Fibroblast of skin of abdomen (primary cell): Measurements from ENCODE around the gene TP73.
A peak's percentile ranks its signal among the peaks of the same experiment; 100 is the strongest.

Experiments used
- DNase-seq: peaks from one replicate; pipeline ENCODE4 v3.0.0-alpha.2; 2013

Gene TP73

DNA sequence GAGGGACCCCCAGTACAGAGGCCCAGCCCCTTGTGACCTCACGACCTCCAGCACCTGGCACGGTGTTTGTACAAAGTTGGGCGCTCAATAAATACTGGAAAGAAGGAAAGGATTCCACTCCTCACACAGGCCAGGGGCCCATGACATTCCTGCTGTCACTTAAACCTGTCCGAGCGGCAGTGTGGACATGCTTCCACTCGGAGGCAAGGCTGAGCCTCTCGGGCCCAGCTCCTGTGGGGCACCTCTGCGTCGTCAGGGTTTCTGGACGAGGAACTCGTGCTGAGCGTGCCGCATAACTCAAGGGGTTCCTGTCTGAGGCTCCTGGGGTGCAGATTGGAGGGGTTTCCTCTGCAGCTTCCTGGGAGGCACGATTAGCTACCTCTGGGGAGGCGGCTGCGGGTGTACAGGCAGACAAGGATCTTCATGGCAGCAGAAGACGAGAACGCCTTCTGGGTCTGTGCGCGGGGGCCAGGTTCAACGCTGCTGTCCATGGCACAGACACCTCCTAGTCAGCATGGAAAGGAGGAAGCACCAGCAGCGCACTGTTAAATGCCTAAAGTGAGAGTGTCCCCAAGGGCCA is 116.6 kb downstream of the TP73 start:
- DNase-seq, result no peak

DNA sequence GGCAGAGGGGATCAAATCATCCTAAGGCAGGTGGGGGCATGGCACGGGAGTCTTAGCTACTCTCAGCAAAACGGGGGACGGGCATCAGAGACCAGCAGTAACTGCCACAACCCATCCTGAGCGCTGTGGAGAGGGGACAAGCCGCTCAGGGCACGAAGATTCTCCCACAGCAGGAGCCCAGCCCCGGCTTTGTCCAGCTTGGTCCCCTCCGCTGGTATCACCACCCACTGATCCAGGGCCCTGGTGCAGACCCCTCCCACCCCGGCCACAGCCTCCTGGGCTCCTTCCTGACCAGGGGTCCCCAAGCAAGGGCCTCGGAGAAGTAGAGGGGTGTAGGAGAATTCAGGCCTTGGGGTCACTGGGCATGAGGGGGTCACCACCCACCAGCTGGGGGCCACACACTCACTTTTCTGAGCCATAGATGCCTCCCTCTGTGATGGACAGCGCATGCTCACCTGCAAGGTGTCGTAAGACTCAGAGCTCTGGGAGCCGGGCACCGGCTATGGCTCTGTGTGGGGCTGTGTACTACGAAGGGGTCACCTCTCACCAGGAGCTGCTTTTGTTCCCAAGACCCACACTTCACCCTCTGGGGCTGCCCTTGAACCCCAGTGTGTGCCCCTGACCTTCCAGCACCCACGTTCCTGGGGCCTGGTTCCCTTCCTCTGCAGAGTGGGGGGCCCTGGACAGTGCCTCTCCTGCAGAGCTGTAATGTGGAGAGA is 117.9 kb downstream of the TP73 start:
- DNase-seq, result no peak

DNA sequence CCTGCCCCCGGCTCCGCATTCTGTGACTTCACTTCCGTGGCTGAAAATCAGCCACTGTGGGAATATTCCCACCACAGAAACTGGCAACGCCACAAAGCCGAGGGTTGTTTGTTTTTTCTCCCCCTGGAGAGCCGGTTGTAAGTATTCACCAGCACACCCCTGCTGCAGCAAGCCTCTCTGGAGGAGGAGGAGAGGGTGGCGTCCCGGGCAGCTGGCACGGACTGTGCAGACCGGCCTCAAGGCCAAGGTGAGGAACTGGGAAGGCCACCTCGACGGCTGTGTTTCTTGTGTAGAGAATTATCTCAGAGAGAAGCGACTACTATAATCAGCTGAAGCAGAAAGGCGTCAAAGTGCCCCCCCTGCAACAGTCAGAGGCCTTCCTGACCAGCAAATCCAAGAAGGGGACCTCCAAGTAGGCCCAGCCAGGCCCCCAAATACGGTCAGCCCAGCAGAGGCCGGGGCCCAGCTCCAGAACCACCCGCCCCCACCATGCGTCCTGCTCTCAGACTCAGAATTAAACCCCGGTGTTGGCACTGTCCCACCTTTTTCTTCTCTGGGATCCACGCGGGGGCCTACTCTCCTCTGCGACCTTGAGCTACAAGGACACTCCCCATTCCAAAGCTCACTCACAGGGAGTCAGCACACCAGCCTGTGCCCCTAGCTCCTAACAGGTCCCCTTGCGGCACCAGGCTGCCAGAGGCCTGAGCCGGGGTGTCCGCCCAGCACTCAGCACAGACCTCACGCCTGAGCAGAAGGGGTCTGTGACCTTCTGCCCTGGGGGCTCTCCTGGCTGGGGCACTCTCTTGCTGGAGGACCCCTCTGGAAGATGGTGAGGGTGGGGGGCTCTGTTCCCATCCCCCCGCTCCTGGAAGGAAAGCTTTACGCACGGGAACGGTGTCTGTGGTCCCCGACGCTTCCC is 119.1 kb downstream of the TP73 start:
- DNase-seq, result no peak

DNA sequence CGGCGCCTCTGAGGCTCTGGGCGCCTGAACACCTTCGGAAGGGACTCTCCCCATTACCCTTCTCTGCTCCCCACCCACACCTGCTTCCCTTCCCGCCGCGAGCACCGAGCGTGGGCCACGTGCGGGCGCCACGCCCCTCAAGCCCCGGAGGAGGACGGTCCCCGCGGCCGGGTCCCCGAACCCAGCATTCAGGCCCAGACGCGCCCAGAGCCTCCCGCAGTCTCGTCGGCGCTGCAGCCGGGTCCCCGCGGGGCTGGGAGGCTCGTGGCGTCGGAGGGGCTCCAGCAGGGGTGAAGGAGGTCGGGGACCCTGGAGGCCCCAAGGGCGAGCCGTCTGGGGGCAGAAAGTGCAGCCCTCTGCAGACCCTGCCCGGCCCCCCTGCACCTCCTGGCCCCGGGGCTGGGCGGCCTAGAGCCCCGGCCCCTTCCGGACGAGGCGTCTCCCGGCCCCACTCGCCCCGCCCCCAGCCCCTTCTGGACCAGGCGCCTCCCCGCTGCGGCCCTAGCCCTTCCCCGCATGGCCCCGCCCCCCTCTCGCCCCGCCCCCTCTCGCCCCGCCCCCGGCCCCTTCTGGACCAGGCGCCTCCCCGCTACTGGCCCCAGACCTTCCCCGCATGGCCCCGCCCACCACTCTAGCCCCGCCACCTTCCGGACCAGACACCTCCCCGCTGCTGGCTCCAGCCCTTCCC is 119.9 kb downstream of the TP73 start:
- peak; percentile 81 for DNase-seq

DNA sequence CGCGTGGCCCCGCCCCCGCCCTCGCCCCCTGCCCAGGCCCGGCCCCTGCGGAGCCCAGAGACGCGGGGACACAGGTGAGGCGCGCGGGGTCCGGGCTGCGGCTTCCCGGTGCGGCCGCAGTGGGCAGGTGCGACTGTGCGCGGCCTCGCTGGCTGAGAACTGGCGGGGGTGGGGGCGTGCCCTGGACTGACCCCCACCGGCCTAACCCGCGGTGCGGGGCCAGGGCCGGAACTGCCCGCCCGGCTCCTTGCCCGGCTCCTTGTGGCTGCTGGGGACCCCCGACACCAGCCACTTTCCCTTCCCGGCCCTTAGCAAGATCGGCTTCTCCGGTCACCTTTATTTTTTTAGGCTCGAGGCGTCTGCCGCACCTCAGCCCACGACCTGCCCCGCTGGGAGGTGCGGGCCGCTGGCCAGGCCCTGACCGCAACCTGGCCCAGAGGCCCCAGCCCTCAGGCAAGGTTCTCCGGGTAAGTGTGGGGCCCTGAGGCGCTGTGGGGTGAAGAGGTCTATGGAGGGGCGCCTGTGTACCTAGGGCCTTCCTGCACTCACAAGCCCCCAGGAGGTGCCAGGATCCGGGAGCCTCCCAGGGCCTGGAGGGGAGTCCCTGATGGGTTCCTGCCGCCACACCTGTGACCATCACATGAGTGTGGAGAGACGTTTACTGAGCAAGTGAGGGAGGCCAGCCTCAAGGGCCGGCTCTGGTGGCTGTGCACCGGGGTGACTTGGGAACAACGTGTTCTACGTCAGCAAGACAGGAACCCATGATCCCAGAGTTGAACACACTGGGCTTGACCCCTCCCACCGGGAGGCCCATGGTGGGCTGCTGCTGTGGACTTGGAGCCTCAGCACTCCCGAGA is 120.6 kb downstream of the TP73 start, which contains the start of gene SMIM1:
SMIM1 (plus strand) TSS at position 35 of the 857 bp plus-strand sequence. CDS start 2,625 bp downstream, outside the sequence.
- no peak for DNase-seq

DNA sequence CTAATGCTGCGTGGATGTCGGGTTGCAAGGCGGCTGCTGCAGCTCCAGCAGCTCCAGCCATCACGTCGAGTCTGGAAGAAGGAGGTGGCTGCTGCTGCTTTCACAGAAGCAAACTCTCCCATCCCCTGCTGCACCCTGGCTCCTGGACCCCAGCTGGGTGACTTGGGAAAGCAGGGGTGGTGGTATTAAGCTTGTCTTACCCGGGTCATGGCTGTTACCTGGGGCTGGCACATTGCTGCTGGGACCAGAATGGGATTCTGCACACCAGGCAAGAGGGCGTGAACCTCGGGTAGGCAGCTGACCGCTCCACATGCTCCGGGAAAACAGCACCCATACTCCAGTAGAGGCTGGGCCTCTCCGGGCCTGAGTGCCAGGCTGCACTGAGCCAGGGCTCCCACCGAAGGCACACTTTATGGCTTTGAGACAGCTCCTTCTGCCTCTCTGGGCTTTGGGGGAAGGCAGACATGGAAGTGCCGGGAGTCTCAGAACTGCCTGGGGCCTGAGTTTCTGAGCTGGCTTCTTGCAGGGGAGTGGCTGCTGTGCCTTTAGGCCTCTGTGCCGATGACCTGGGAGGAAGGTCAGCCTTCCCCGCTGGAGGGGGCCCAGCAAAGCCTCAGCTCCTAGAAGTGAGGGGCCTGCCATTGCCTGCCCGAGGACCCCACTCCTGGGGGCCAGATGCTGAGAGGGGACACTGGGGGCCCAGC is 121.4 kb downstream of the TP73 start:
- no peak for DNase-seq

DNA sequence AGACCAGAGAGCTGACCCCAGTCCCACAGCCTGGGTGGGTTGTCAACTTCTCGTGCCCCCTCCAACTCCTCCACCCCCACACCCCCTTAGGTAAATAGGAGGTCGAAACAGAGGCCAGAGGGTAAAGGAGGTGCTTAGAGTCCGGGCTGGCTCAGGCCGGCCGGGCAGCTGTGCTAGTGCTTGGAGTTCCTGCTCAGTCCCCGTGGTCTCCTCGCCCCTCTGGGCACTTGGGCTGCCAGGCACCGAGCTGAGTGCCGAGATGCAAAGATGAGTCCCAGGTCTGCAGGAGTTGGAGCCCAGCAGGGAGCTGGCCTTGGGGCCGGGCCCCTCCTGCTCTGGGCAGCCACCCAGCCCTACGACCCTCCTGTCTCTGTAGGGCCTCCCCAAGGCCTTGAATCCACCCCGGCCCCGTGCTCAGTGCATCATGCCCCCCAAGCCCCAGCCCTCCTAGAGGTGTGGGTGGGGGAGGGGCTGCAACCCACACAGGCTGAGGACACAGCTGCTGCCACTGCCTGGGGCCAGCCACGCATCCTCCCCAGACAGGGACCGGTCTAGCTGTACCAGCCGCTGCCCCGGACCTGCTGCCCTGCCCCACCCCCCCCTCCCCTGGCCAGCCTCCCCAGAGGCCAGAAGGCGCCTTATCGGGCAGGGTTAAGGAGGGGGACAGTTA is 122.1 kb downstream of the TP73 start:
- DNase-seq, result no peak

DNA sequence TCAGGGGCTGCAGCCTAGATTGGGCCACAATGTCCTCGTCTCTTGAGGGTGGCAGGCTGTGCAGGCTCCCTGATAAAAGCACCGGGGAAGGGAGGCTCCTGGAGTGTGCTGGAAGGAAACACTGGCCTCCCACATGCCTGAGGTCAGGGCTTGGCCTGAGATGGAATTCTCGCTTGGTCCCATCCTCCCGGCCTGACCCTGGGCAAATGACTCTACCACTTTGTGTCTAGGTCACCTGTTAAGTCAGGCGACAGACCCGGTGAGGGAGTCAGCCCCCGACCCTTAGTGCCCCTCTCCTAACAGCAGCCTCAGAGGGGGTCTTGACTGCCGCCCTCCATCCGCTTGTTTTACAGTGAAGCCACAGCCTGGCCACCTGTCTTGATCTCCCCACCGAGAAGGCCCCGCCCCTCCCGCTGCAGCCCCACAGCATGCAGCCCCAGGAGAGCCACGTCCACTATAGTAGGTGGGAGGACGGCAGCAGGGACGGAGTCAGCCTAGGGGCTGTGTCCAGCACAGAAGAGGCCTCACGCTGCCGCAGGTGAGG is 122.7 kb downstream of the TP73 start:
- no peak for DNase-seq

DNA sequence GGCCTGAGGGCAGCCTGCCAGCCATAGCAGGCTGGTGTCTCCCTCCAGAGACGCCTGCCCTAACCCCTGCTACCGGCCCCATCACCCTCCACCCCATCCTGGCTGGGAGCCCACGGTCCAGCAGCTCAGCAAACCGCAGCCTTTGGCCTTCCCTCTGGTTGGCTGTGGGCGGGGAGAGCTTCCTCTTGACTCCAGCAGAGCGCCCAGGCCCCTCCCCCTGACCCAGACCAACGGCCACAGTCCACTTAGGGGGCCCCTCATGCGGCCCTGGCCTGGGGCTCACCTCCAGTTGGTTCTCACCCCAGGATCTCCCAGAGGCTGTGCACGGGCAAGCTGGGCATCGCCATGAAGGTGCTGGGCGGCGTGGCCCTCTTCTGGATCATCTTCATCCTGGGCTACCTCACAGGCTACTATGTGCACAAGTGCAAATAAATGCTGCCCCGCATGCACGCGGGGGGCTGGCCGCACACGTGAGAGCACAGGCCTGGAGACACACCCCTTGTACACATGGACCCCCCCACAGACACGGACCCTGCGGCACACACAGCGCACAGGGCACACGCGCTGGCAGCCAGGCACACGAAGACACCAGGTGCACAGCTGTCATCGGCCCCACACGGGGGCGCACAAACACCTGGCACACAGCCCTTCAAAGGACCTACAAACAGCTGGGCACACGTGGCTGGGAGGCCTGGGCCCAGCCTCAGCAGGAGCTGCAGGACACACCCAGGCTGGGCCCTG is 123.3 kb downstream of the TP73 start:
- peak; percentile 38 for DNase-seq

DNA sequence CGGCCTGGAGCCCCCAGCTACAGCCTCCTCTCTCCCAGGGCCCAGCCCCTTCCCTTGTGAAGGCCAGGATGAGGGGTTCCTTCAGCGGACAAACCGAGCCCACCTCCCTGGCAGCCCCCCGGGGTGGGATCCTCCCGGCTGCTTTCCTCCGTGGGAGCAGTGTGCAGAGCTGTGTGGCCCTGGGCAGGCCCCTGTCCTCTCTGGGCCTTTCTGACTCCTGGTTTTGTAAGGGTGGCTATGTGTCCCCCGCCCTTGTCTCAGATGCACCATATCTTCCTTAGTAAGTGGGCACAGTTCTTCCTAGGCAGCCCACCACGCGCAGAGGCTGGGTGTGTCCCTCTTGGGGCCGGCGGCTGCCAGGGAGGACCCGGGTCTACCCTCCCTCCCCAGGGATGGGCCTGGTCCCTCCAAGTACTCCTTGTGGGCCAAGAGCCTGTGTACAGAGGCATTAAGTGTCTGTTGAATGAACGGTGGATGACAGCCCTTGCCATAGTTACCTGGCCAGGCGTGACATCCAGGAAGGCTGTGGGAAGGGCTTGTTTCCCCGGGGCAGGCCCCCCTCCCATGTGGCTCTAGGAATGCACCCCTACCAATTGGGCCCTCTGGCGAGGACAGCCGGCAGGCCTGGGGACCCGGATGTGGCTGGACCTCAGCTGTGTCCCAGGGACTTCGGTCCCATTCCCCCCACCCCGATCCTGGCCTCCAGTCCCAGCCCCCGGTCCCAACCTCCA is 124.1 kb downstream of the TP73 start:
- no peak for DNase-seq

DNA sequence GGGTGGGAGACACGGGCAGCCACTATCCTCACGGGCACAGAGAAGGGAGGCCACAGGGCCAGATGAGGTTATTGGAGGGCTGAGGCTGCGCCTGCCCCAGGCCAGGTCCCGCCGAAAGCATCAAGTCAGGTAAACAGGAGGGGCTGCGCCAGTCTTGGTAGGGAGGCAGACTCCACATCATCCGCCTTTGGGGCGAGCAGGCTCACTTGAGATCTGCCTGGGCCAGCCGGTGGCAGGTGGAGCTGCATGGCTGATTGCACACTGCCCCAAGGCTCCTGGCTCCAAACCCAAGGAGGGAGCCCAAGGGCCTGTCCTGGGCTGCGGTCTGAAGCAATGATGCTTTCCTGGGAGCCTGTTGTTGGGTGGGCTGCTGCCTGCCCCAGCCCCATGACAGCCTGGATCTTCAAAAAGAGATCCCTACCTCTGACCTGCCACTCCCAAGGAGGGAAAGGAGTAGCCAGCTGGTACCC is 124.8 kb downstream of the TP73 start:
- no peak for DNase-seq

DNA sequence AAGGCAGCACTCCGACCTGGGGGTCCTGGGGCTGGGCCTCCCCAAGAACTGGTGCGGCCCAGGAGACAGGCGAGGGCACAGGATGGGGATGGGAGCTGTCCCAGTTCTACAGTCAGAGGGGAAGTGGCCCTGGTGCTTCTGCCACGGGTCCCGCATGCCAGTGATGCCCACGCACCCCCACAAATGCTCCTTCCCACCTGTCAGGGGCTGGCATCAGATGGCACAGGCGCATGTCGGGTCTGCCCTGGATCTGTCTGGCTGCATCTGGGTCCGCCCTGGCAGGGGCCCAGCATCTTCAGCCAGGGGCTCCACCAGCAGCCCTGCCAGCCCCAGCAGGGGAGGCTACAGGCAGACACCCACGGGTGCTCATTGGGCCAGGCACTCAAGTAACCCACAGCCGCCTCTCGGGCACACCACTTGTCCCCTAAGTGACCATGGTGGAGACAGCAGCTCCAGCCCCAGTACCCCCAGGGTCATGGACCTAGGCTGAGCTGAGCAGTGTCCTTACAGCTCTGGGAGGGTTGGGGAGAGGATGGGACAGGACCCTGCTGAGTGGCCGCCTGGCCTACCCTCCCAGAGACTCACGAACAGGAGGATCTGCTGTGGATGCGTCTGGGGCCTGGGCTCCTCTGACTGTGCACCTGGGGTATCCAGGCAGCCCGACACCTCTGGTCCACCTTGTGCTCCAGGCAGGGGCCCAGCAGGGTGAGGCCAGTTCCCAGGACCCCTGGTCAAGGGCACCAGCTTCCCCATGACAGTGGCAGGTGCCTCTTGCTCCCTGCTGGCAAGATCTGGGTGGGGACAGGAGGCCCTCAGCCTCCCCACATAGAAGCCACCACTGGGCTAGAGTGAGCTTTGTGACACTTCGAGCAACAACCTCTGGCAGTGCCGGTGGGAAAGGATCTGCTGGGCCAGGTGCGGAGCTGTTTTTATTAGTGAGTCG is 125.6 kb downstream of the TP73 start:
- DNase-seq, result no peak

DNA sequence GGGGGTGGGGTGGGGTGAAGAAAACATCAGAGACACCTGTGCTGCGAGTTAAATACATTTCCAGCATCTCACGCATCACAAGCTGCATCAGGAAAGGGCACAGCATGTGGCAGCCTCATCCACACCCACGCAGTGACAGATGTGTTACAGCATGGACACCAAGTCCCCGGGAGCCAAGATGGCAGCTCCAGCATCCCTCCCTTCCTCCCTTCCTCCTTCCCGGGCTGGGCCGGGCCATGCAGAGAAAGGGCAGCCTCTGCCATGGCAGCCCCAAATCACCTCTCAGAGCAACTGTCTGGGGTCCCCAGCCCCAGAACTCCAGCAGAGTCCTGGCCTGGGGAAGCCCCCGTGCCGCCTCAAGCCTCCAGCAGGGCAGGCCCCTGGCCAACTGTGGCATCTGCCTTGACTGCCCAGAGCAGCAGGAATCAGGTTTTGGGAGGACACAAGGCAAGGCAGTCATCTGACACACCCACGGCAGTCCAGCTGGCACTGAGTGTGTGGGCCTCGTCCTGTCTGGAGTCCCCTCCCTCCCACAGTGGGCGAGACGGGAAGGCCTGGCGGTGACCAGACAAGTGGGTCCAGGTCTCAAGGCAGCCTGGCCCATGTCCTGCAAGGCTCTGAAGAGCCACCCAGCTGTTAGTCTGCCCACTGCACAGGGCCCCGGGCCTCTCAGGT is 126.4 kb downstream of the TP73 start:
- DNase-seq, result no peak

DNA sequence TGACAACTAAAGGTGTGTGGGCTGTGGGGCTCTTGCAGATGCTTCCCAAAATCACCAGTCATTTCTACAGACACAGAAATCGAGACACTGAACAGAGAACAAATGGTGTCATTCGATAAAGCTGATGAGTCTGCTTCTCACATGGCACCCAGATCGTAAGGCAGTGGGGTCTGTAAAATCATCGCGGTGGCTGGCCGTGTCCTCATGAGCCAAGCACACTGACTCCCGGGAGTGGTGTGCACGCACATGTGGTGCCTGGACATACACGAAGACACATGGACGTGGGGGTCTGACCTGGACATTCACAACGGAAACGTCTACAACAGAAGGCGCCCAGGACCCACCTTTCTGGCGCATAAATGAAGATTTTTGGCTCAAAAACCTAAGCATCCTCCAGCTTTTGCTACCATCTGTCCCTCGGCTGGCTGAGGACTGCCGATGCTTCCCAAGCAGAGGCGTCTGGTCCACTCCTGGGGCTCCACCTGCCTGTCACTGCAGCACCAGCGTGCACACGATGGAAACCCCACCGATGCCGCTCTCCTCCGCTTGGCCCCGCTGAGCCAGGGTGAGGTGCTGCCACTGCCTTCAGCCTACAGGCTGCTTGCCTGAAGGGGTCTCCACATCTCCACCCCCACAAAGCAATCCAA is 127.1 kb downstream of the TP73 start:
- DNase-seq, result no peak

DNA sequence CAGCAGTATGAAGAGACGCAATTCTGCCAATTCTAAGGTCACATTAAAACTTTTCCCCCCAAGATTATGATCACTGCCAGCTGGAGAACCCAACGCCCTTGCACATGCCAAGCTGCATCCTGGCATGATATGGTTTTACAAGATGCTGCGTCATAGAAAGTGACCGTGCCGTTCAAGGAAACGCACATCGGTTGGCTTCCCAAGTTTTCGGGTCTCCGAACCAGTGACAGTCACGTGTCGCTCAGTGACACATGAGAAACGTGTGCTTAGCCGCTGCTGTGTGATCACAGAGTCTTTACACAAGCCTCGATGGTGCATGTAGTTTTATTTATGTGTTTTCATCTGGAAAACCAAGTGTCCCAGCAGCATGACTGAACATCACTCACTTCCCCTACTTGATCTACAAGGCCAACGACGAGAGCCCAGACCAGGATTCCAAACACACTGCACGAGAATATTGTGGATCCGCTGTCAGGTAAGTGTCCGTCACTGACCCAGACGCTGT is 127.6 kb downstream of the TP73 start:
- DNase-seq, result no peak

DNA sequence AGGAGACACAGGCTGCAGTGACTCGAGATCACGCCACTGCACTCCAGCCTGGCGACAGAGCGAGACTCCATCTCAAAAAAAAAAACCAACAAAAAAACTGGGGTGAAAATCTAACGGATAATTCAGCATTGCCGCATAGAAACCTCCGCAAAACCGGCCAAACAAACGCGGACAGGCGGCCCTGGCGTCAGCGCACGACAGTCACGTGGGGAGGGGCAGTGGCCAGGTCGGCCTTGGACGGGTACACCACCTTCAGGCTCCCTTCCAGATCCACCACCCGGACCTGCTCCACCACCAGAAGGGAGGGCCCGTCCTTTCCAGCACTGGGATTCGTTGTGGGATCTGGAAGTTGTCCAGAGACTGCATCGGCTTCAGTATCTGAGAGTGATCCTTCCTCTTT is 128.6 kb downstream of the TP73 start:
- DNase-seq, result no peak
